Femur (tissue), 1 donor: ENCODE results near the gene LCE3E.
"Not testable (repeated sequence)": the region's sequence is repeated elsewhere in the genome, so short reads cannot be mapped to it uniquely, and the experiment has no call there.

Experiments
- DNase-seq: peaks from one replicate; pipeline ENCODE4 v3.0.0-alpha.2; 2017

LCE3E gene

GRCh38 chr1:152566681-152567080 is at the start of gene LCE3E:
Gene LCE3E (minus strand): TSS chr1:152566780. CDS start chr1:152566208, 572 bp downstream.
- no peak for DNase-seq

- no peak for DNase-seq
These were observed 46.9 kb upstream of the LCE3E start, which contains the start of gene LCE3B for GRCh38 chr1:152613511-152613910. Gene LCE3B (plus strand): TSS chr1:152613811. CDS start chr1:152613811, 0 bp downstream.

- DNase-seq, result no peak
These were observed 33.4 kb upstream of the LCE3E start, which contains the start of gene LCE3C for GRCh38 chr1:152599934-152600333. Gene LCE3C (plus strand): TSS chr1:152600234. CDS start chr1:152600732, 498 bp downstream.

- DNase-seq, result no peak
These were observed 30.4 kb upstream of the LCE3E start for GRCh38 chr1:152596986-152597385.

- no peak for DNase-seq
These were observed 19.0 kb upstream of the LCE3E start for GRCh38 chr1:152585586-152585985.

GRCh38 chr1:152582647-152583046 is 16.1 kb upstream of the LCE3E start:
- no peak for DNase-seq

GRCh38 chr1:152580433-152580832 is 13.9 kb upstream of the LCE3E start, which contains the start of gene LCE3D:
Gene LCE3D (minus strand): TSS chr1:152580516. CDS start chr1:152579936, 580 bp downstream.
- no peak for DNase-seq

GRCh38 chr1:152579526-152579925 is 12.9 kb upstream of the LCE3E start:
- DNase-seq, result not testable (repeated sequence)

GRCh38 chr1:152577168-152577567 is 10.6 kb upstream of the LCE3E start:
- no peak for DNase-seq

- DNase-seq, result no peak
These were observed 905 bp downstream of the LCE3E start for GRCh38 chr1:152565535-152566215.

GRCh38 chr1:152565115-152565514 is 1.5 kb downstream of the LCE3E start:
- no peak for DNase-seq

GRCh38 chr1:152548358-152548757 is 18.2 kb downstream of the LCE3E start:
- not testable (repeated sequence) for DNase-seq

- no peak for DNase-seq
These were observed 19.9 kb downstream of the LCE3E start for GRCh38 chr1:152546704-152547103.

- DNase-seq, result no peak
These were observed 22.8 kb downstream of the LCE3E start for GRCh38 chr1:152543820-152544219.

GRCh38 chr1:152539901-152540300 is 26.7 kb downstream of the LCE3E start:
- DNase-seq, result no peak

GRCh38 chr1:152537496-152537895 is 29.1 kb downstream of the LCE3E start:
- DNase-seq, result no peak

GRCh38 chr1:152535774-152536173 is 30.8 kb downstream of the LCE3E start:
- no peak for DNase-seq

- DNase-seq, result no peak
These were observed 33.1 kb downstream of the LCE3E start for GRCh38 chr1:152533327-152533938.

- DNase-seq, result no peak
These were observed 41.4 kb downstream of the LCE3E start for GRCh38 chr1:152525080-152525641.

- no peak for DNase-seq
These were observed 46.0 kb downstream of the LCE3E start for GRCh38 chr1:152520561-152521090.

- no peak for DNase-seq
These were observed 46.7 kb downstream of the LCE3E start for GRCh38 chr1:152519851-152520250.

GRCh38 chr1:152517237-152517811 is 49.3 kb downstream of the LCE3E start:
- DNase-seq, result no peak

GRCh38 chr1:152516082-152516481 is 50.5 kb downstream of the LCE3E start:
- no peak for DNase-seq
